Spleen (tissue), 11 donors: ENCODE measurements around the gene UCKL1. TPM values are rescaled to one million over a fixed set of nuclear protein-coding genes. Genes with fewer than 3 reads are reported as not detected.

Source experiments
- DNase-seq: peaks from one replicate; pipeline ENCODE4 v3.0.0-alpha.2; 2020
- H3K27ac ChIP-seq, 8 donors: fragments of 200-600 bp; sonication (generic) in 7 of 8; 1 replicate in 4 of 8; 2 replicates in 4 of 8; pipeline versions ENCODE4 v1.5.0 to v1.8.0; 2016 to 2021; ENCODE audit warnings: inconsistent platforms in 4 of 8, mild to moderate bottlenecking in 4 of 8, moderate library complexity in 1 of 8
- H3K27me3 ChIP-seq, 7 donors: fragments of 200-600 bp; sonication (generic) in 6 of 7; replicated peaks in 1 of 7; 1 replicate in 4 of 7; 2 replicates in 3 of 7; pipeline versions ENCODE4 v1.5.0 to v1.8.0; 2016 to 2021; ENCODE audit warnings: inconsistent platforms in 3 of 7, mild to moderate bottlenecking in 1 of 7
- H3K36me3 ChIP-seq, 6 donors: fragments of 200-600 bp; sonication (generic) in 5 of 6; 1 replicate in 4 of 6; 2 replicates in 2 of 6; pipeline versions ENCODE4 v1.5.0 to v1.8.0; 2016 to 2021; ENCODE audit warnings: inconsistent platforms in 2 of 6
- H3K4me1 ChIP-seq, 6 donors: fragments of 200-600 bp; sonication (generic) in 5 of 6; 1 replicate in 3 of 6; 2 replicates in 3 of 6; pipeline versions ENCODE4 v1.5.0 to v1.8.0; 2016 to 2021; ENCODE audit warnings: inconsistent platforms in 3 of 6
- H3K4me3 ChIP-seq, 8 donors: fragments of 200-600 bp; sonication (generic) in 7 of 8; 1 replicate in 4 of 8; 2 replicates in 4 of 8; pipeline versions ENCODE4 v1.5.0 to v1.8.0; 2016 to 2021; ENCODE audit warnings: inconsistent platforms in 4 of 8, mild to moderate bottlenecking in 4 of 8, moderate library complexity in 2 of 8
- H3K9me3 ChIP-seq, 8 donors: fragments of 200-600 bp; sonication (generic) in 7 of 8; 1 replicate in 4 of 8; 2 replicates in 4 of 8; pipeline versions ENCODE4 v1.5.0 to v1.8.0; 2016 to 2021; ENCODE audit warnings: inconsistent platforms in 4 of 8
- CTCF ChIP-seq, 11 experiments: fragments of 200-600 bp in 7 of 11; fragments of 450-650 bp in 4 of 11; sonication (generic) in 4 of 11; IDR thresholded peaks in 8 of 11; conservative IDR thresholded peaks in 3 of 11; 1 replicate in 7 of 11; 2 replicates in 4 of 11; pipeline versions ENCODE4 v1.4.0 to v1.8.0; 2016 to 2021; ENCODE audit warnings: antibody characterized with exemption in 11 of 11, inconsistent platforms in 4 of 11, mild to moderate bottlenecking in 1 of 11
- POLR2A ChIP-seq, 3 donors: fragments of 450-650 bp; IDR thresholded peaks; one replicate each; pipeline ENCODE4 v1.5.1; 2017; ENCODE audit warnings: antibody characterized with exemption in 3 of 3, mild to moderate bottlenecking in 1 of 3
- POLR2AphosphoS5 ChIP-seq, 3 donors: sonication (generic); formaldehyde crosslinking; IDR thresholded peaks; one replicate each; pipeline ENCODE4 v1.5.1; 2017; ENCODE audit warnings: antibody characterized with exemption in 3 of 3
- WGBS, 5 donors: extraction: QIAGEN DNeasy Blood & Tissue Kit in 3 of 5; methylation state at CpG; one replicate each; pipeline versions ENCODE4 v1.1.5 to v1.1.7; 2013 to 2018; 5-methylcytosine and 5-hydroxymethylcytosine counted together
- intact Hi-C: fragments of 100-400 bp; cut with DNase I; formaldehyde crosslinking; loops from one replicate; pipeline ENCODE4 v1.15.0; 2023; ENCODE audit warnings: low total_unique reads
- polyA plus RNA-seq, 3 donors: library from polyadenylated mRNA; stranded (reverse); fragments of 200-250 nt; gene quantifications; one replicate each; pipeline ENCODE4 v1.2.1, GENCODE V29; 2013
- total RNA-seq, 7 donors: library from RNA; depleted of rRNA in 3 of 7; stranded (reverse); fragments of >200 nt in 3 of 7; fragmentation: NEBNext Ultra II Directional in 4 of 7; extraction: Animal tissue kit (Norgen Biotek cat#: 25700) in 4 of 7; gene quantifications; one replicate each; pipeline versions ENCODE4 v1.1.0 to v1.2.1, GENCODE V29; 2016 to 2021
- donor health status: healthy with polysubstance abuse.
- donor health status: DM: no; HTN: no; CAD: no; lungs with moderate emphysema.
- donor health status: DM: no; HTN: no; CAD: no.
- donor health status: Bipolar disorder and iron deficiency.
- donor health status: healthy.
- donor health status: DM: no; HTN: no; CAD: no.
- donor health status: DM: yes; HTN: yes; CAD: no.

UCKL1 gene
- total and polyA plus RNA-seq, 10 donors, result 34.2 to 68.0 (median 49.1) TPM

DNA sequence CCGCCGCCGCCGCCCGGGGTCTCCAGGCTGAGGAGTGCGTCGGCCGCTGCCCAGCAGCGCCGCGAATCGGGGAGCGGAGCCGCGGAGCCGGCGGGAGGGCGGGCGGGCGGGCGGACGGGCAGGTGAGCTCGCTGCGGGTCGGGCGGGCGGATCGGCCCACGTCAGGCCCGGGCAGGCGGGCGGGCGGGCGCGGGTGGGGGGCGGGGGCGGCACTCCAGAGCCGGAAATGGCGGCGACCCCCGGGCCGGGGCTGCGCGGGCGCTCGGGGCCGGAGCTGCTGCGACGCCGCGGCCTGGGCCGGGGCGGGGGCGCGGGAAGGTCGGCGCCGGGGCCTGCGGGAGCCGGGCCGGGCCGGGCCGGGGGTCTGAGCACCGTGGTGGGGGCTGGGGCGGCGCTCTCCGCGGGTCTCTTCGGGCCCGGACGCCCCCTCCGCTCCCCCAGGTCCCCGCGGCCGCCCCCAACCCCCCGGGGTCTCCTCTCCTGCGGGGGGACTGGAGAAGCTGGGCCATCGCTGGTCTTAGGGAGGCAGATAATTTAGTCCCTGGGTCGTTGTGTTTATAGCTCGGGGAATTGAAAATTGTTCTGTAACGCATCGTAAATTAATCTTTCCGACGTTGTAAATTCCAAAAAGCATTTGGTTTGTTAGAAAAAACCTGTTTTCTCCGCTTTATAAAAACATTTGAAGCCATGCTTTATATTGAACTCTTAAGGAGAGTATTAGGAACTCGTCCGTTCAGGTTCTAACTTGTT is 60.8 kb downstream of the UCKL1 start:
- Histone ChIP-seq H3K36me3 (peaks cover 0 to 52% (median 13%) of the 10 kb centered on the region in 6 donors), H3K27ac (peak overlapping the region; percentile 79 to 97 (median 90)), H3K27me3 (no peaks in the 10 kb centered on the region), H3K4me1 (peaks cover 17 to 68% (median 55%) of the 10 kb centered on the region in 6 donors), H3K9me3 (no peaks in the 10 kb centered on the region), H3K4me3 (peak overlapping the region; percentile 45 to 87 (median 56))
- WGBS, 5 donors, result 0 to 1% (median 1%) methylated on average over 10 to 87 of the region's 87 CpGs
- intact Hi-C loops, result no loop called here
- TF ChIP-seq POLR2A (IDR thresholded peaks at IDR 0.05) (no peak), POLR2AphosphoS5 (IDR thresholded peaks at IDR 0.05) (no peak), CTCF (IDR thresholded peaks at IDR 0.05 in 8 of 11, conservative IDR thresholded peaks at IDR 0.05 in 3 of 11) (no peak)
- DNase-seq, result peak; percentile 86

GRCh38 chr20:63894358-63895201 is 61.6 kb downstream of the UCKL1 start, which contains the start of gene DNAJC5:
DNAJC5 (plus strand) TSS chr20:63895126; CDS start chr20:63928346, 33,220 bp downstream.
- H3K36me3 ChIP-seq, result peaks cover 0 to 60% (median 21%) of the 10 kb centered on the region in 6 donors
- H3K4me1 ChIP-seq, result peaks cover 17 to 68% (median 47%) of the 10 kb centered on the region in 6 donors
- H3K9me3 ChIP-seq, result no peaks in the 10 kb centered on the region
- 2 to 7% (median 3%) methylated on average over 37 to 82 of the region's 82 CpGs for WGBS, 5 donors
- peak within 1 kb of the TSS; percentile 79 to 97 (median 90) for H3K27ac ChIP-seq
- H3K4me3 ChIP-seq, result peak within 1 kb of the TSS; percentile 45 to 87 (median 56)
- intact Hi-C loops, result no loop called here
- DNase-seq, result peak; percentile 99
- no peaks in the 10 kb centered on the region for H3K27me3 ChIP-seq
- TF ChIP-seq POLR2A (IDR thresholded peaks at IDR 0.05) (peak in 1 of 3 donors; percentile 66), CTCF (IDR thresholded peaks at IDR 0.05 in 8 of 11, conservative IDR thresholded peaks at IDR 0.05 in 3 of 11) (peak in 3 of 11 experiments; percentile 6 to 22 (median 22)), POLR2AphosphoS5 (IDR thresholded peaks at IDR 0.05) (peak; percentile 74 to 89 (median 84))

DNA sequence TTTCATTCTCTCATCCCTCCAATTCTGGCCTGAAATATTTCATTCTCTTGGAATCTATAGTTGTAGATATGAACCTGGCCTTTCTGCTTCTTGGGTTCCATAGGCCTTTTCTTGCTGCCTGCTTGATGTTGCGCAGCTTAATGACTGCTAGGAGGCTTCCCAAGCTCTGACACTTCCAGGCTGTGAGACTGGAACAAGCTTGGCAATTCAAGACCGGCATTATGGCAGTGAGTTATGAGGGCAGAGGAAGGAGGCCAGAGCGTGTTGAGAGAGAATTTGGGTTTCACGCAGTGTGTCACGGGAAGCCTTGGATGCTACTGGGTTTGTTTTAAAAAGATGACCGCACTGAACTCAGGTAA is 62.2 kb downstream of the UCKL1 start:
- 33 to 43% (median 40%) methylated on average over 6 of the region's 6 CpGs for WGBS, 5 donors
- Histone ChIP-seq H3K4me3 (peak overlapping the region in 4 of 8 donors; percentile 50 to 87 (median 61)), H3K27ac (peak overlapping the region in 7 of 8 donors; percentile 54 to 97 (median 91)), H3K27me3 (no peaks in the 10 kb centered on the region), H3K4me1 (peaks cover 17 to 68% (median 41%) of the 10 kb centered on the region in 6 donors), H3K9me3 (no peaks in the 10 kb centered on the region), H3K36me3 (peaks cover 0 to 66% (median 27%) of the 10 kb centered on the region in 6 donors)
- intact Hi-C loops, result no loop called here
- no peak for DNase-seq
- TF ChIP-seq POLR2A (IDR thresholded peaks at IDR 0.05) (no peak), CTCF (IDR thresholded peaks at IDR 0.05 in 8 of 11, conservative IDR thresholded peaks at IDR 0.05 in 3 of 11) (no peak), POLR2AphosphoS5 (IDR thresholded peaks at IDR 0.05) (no peak)
